Measurements from ENCODE around the gene TSTD2. TPM values are rescaled to one million over a fixed set of nuclear protein-coding genes. Genes with fewer than 3 reads are reported as not detected.
A peak's percentile ranks its signal among the peaks of the same experiment; 100 is the strongest.
"Not testable (repeated sequence)": the region's sequence is repeated elsewhere in the genome, so short reads cannot be mapped to it uniquely, and the experiment has no call there.

TSTD2 gene
- total RNA-seq, 4 donors from 2014 or later: 9.6 to 17.2 (median 12.7) TPM

- no peak for DNase-seq (ENCODE audit: low spot score in 2 of 2)
- H3K27me3 ChIP-seq: no peaks in the 10 kb centered on the region
- no peak overlapping the region for H3K27ac ChIP-seq
- H3K4me1 ChIP-seq: no peaks in the 10 kb centered on the region
- TF ChIP-seq POLR2A (IDR thresholded peaks at IDR 0.05) (no peak), EP300 (IDR thresholded peaks at IDR 0.05) (no peak), POLR2AphosphoS5 (IDR thresholded peaks at IDR 0.05) (no peak), CTCF (IDR thresholded peaks at IDR 0.05) (no peak)
- no peak overlapping the region for H3K4me3 ChIP-seq
- H3K9me3 ChIP-seq: no peaks in the 10 kb centered on the region
- H3K36me3 ChIP-seq: peaks cover 3% of the 10 kb centered on the region
- WGBS: 75% methylated on average over 6 of the region's 6 CpGs
Measured at GRCh38 chr9:97591535-97591934, 41.6 kb downstream of the TSTD2 start.

GRCh38 chr9:97586909-97587308 lies 46.3 kb downstream of the TSTD2 start:
- not testable (repeated sequence) for H3K4me1 ChIP-seq; H3K9me3 ChIP-seq; H3K4me3 ChIP-seq; DNase-seq (ENCODE audit: low spot score in 2 of 2); H3K27ac ChIP-seq; H3K27me3 ChIP-seq; H3K36me3 ChIP-seq
- WGBS: 92% methylated on average over 6 of the region's 7 CpGs

- H3K27ac ChIP-seq; H3K9me3 ChIP-seq; H3K4me1 ChIP-seq; H3K4me3 ChIP-seq; DNase-seq (ENCODE audit: low spot score in 2 of 2); H3K36me3 ChIP-seq; H3K27me3 ChIP-seq: not testable (repeated sequence)
- WGBS: no CpG with 5 or more reads among the region's 2 CpGs
Measured at GRCh38 chr9:97584778-97585177, 48.4 kb downstream of the TSTD2 start.

GRCh38 chr9:97581590-97581989 lies 51.6 kb downstream of the TSTD2 start:
- WGBS: no CpG with 5 or more reads among the region's 3 CpGs
- H3K36me3 ChIP-seq: not testable (repeated sequence)

GRCh38 chr9:97579914-97580313 lies 53.3 kb downstream of the TSTD2 start:
- no peak overlapping the region for H3K4me3 ChIP-seq
- no peak for TF ChIP-seq POLR2AphosphoS5 (IDR thresholded peaks at IDR 0.05)
- TF ChIP-seq CTCF (IDR thresholded peaks at IDR 0.05): no peak
- no peak for TF ChIP-seq EP300 (IDR thresholded peaks at IDR 0.05)
- TF ChIP-seq POLR2A (IDR thresholded peaks at IDR 0.05): no peak
- H3K4me1 ChIP-seq: no peaks in the 10 kb centered on the region
- no peak overlapping the region for H3K27ac ChIP-seq
- no peaks in the 10 kb centered on the region for H3K9me3 ChIP-seq
- no peak for DNase-seq (ENCODE audit: low spot score in 2 of 2)
- 57% methylated on average over 2 of the region's 2 CpGs for WGBS
- no peaks in the 10 kb centered on the region for H3K36me3 ChIP-seq
- H3K27me3 ChIP-seq: no peaks in the 10 kb centered on the region

More at GRCh38 chr9:97581590-97581989, 51.6 kb downstream of the TSTD2 start:
- not testable (repeated sequence) for H3K4me1 ChIP-seq; H3K27ac ChIP-seq; H3K4me3 ChIP-seq; H3K9me3 ChIP-seq; H3K27me3 ChIP-seq; DNase-seq (ENCODE audit: low spot score in 2 of 2)

GRCh38 chr9:97578846-97579245 lies 54.3 kb downstream of the TSTD2 start:
- H3K27ac ChIP-seq: no peak overlapping the region
- H3K4me1 ChIP-seq: no peaks in the 10 kb centered on the region
- H3K36me3 ChIP-seq: no peaks in the 10 kb centered on the region
- WGBS: 93% methylated on average over 3 of the region's 5 CpGs
- TF ChIP-seq EP300 (IDR thresholded peaks at IDR 0.05) (no peak), POLR2A (IDR thresholded peaks at IDR 0.05) (no peak), CTCF (IDR thresholded peaks at IDR 0.05) (no peak), POLR2AphosphoS5 (IDR thresholded peaks at IDR 0.05) (no peak)
- no peak overlapping the region for H3K4me3 ChIP-seq
- no peaks in the 10 kb centered on the region for H3K27me3 ChIP-seq
- H3K9me3 ChIP-seq: no peaks in the 10 kb centered on the region
- DNase-seq (ENCODE audit: low spot score in 2 of 2): peak; percentile 38 to 49

- no peaks in the 10 kb centered on the region for H3K27me3 ChIP-seq
- H3K27ac ChIP-seq: no peak overlapping the region
- H3K36me3 ChIP-seq: no peaks in the 10 kb centered on the region
- 82% methylated on average over 5 of the region's 5 CpGs for WGBS
- DNase-seq (ENCODE audit: low spot score in 2 of 2): peak; percentile 23 to 43
- TF ChIP-seq EP300 (IDR thresholded peaks at IDR 0.05) (no peak), CTCF (IDR thresholded peaks at IDR 0.05) (no peak), POLR2AphosphoS5 (IDR thresholded peaks at IDR 0.05) (no peak), POLR2A (IDR thresholded peaks at IDR 0.05) (no peak)
- H3K4me3 ChIP-seq: no peak overlapping the region
- H3K9me3 ChIP-seq: no peaks in the 10 kb centered on the region
- H3K4me1 ChIP-seq: no peaks in the 10 kb centered on the region
Measured at GRCh38 chr9:97577051-97577450, 56.1 kb downstream of the TSTD2 start.
